Measurements from ENCODE around the gene SPDYE8. TPM values are rescaled to one million over a fixed set of nuclear protein-coding genes. Genes with fewer than 3 reads are reported as not detected.
"Not testable (repeated sequence)": the region's sequence is repeated elsewhere in the genome, so short reads cannot be mapped to it uniquely, and the experiment has no call there.

The SPDYE8 gene
- total and polyA plus RNA-seq, 5 experiments from 2014 or later = 0.06 TPM; not detected in 4

- ATAC-seq, POLR2A ChIA-PET, H3K4me3 Mint-ChIP-seq, H3K27me3 Mint-ChIP-seq, H3K9me3 Mint-ChIP-seq, H3K4me1 Mint-ChIP-seq, H3K27ac Mint-ChIP-seq, H3K36me3 Mint-ChIP-seq: not testable (repeated sequence)
- peak in 1 of 10 donors; percentile 52 for DNase-seq
Observed at GRCh38 chr7:72975656-72976286, 53.8 kb downstream of the SPDYE8 start.

GRCh38 chr7:72974781-72975180 lies 54.8 kb downstream of the SPDYE8 start:
- H3K4me1 Mint-ChIP-seq, ATAC-seq, H3K9me3 Mint-ChIP-seq, DNase-seq, H3K27me3 Mint-ChIP-seq, H3K4me3 Mint-ChIP-seq, H3K27ac Mint-ChIP-seq, H3K36me3 Mint-ChIP-seq, POLR2A ChIA-PET: not testable (repeated sequence)

DNA sequence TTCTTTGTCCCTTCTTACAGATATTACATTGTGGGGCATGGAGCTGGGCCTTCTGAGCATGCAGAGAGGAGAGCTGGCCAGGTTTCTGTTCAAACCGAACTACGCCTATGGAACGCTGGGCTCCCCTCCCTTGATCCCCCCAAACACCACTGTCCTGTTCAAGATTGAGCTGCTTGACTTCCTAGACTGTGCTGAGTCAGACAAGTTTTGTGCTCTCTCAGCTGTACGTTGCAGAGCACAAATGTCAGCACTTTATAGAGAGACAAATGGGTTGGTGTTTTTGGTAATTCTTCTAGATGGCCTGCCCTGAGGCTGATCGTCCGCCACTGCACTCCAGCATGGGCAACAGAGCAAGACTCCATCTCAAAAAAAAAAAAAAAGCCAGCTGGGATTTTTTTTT lies 58.1 kb downstream of the SPDYE8 start:
- H3K27me3 Mint-ChIP-seq, H3K36me3 Mint-ChIP-seq, DNase-seq, POLR2A ChIA-PET, H3K9me3 Mint-ChIP-seq, H3K4me1 Mint-ChIP-seq, H3K27ac Mint-ChIP-seq, ATAC-seq, H3K4me3 Mint-ChIP-seq: not testable (repeated sequence)

Other genes starting within 250 kb of the SPDYE8 start
- gene TYW1B, start 201.6 kb downstream of the SPDYE8 start, total RNA-seq = 1 to 10 TPM; 6.8 to 7.0 TPM
- gene TYW1B, start 201.6 kb downstream of the SPDYE8 start, polyA plus RNA-seq = 1 to 10 TPM in 2 of 3 donors, under 1 TPM in 1; 0.80 to 2.4 (median 1.9) TPM
- 10 to 100 TPM; 65.9 to 67.8 TPM for gene POM121, start 104.7 kb downstream of the SPDYE8 start, total RNA-seq
- gene POM121, start 104.7 kb downstream of the SPDYE8 start, polyA plus RNA-seq = 10 to 100 TPM in 2 of 3 donors, 1 to 10 TPM in 1; 9.0 to 18.4 (median 11.8) TPM
- 1 to 10 TPM; 8.3 to 9.1 TPM for gene TRIM74, start 60.3 kb downstream of the SPDYE8 start, total RNA-seq
- under 1 TPM in 2 of 3 donors, not detected in 1; 0.40 to 0.43 TPM for gene TRIM74, start 60.3 kb downstream of the SPDYE8 start, polyA plus RNA-seq
- not detected for gene SPDYE11, start 28.1 kb upstream of the SPDYE8 start, total RNA-seq
- under 1 TPM in 2 of 3 donors, not detected in 1; 0.14 to 0.18 TPM for gene SPDYE11, start 28.1 kb upstream of the SPDYE8 start, polyA plus RNA-seq
- not detected for gene SPDYE9, start 56.3 kb upstream of the SPDYE8 start, total RNA-seq
- gene SPDYE9, start 56.3 kb upstream of the SPDYE8 start, polyA plus RNA-seq = under 1 TPM in 2 of 3 donors, not detected in 1; 0.14 to 0.18 TPM

Measured in naive thymus-derived CD8-positive, alpha-beta T cell (primary cell).